VCaP (cell line): ENCODE measurements around the gene ZNF605.
A peak's percentile ranks its signal among the peaks of the same experiment; 100 is the strongest.
"Not testable (repeated sequence)": the region's sequence is repeated elsewhere in the genome, so short reads cannot be mapped to it uniquely, and the experiment has no call there.

Source experiments
- H3K27ac ChIP-seq: fragments of 450-650 bp; 2 replicates; pipeline ENCODE4 v1.5.1; 2017
- CTCF ChIP-seq: fragments of 450-650 bp; conservative IDR thresholded peaks from 2 replicates; pipeline ENCODE4 v1.5.1; 2017; ENCODE audit warnings: mild to moderate bottlenecking, moderate library complexity

Gene ZNF605

DNA sequence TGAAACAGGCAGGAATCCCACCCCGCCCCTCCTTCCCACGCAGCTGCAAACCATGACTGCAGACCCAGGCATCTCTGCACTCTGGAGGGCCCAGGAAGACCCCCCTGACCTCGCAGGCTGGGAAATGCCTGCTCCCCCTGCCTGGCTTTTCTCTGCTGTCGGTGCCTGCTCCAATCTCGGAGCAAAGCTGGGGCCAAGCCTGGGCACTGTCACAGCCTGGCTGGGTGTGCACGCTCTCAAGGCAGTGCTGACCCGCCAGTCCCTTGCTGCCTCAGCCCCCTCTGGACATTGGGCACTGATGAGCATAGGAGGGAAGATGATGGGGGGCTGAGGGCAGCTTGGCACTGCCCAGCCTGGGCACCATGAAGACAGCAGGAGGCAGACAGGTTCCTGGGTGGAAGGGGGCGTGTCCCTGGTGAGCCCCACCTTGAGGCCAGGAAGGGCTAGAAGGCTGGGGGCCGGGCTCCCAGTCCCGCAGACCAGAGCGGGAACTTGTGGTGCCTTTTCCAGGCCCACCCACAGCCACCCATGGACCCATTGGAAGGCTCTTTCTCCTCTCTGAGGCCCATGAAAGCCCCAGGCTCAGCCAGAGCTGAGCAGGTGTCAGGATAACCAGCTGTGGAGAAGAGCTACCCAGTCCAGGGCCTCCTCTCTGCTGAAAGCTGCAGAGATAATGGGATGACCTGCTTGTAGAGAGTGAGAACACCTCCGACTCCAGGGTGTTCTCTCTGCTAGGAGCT is 10.7 kb upstream of the ZNF605 start:
- no peak for TF ChIP-seq CTCF
- H3K27ac ChIP-seq, result no peak overlapping the region

DNA sequence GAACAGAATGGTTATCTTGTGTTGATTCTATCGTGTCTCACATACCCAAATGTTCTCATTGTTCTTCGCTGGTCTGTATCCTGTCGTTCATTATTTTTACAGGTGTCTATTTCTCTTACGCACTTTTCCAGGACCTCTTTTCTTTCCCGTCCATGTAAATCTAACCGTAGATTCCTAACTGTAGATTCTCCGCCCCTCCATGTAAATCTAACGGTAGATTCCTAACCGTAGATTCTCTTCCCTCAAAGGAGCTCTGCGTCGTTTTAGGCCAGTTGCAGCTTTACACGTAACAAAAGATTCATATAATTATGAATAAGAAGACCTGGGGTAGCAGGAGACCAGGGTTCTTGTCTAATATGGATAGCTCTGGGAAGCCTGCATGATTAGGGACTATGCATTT is 9.7 kb upstream of the ZNF605 start:
- no peak for TF ChIP-seq CTCF
- H3K27ac ChIP-seq, result no peak overlapping the region

- not testable (repeated sequence) for H3K27ac ChIP-seq
- peak; percentile 58 for TF ChIP-seq CTCF
These were observed 7.8 kb upstream of the ZNF605 start for GRCh38 chr12:132963947-132964346.

- not testable (repeated sequence) for H3K27ac ChIP-seq
These were observed 5.7 kb upstream of the ZNF605 start for GRCh38 chr12:132961790-132962189.

GRCh38 chr12:132955094-132956010 is 754 bp downstream of the ZNF605 start:
- peak overlapping the region; percentile 94 for H3K27ac ChIP-seq
- TF ChIP-seq CTCF, result no peak

DNA sequence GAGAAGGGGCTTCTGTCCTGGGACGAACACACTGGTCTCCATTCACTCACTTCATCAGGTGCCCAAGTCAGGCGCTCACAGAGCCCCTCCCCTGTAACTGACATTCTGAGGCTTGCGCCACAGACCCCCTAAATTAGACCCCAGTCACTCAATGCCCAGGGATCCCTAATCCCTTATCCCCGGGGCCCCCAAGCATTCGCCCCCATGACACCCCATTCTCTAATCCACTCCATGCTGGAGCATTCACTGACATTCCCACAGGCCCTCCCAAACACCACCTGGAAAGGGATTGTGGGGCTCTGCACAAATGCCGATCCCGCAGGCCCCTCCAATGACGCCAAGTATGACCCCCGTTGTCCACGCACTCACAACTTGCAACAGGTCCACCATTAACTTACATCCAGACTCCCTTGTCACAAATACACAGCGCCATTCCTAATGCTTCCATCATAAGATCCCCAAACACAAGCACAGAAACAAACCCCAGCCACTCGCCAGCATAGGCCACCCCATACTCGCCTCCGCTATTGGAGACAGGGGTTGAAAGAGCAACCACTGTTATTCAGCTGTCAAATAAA is 1.5 kb downstream of the ZNF605 start:
- TF ChIP-seq CTCF, result no peak
- H3K27ac ChIP-seq, result peak overlapping the region; percentile 94

DNA sequence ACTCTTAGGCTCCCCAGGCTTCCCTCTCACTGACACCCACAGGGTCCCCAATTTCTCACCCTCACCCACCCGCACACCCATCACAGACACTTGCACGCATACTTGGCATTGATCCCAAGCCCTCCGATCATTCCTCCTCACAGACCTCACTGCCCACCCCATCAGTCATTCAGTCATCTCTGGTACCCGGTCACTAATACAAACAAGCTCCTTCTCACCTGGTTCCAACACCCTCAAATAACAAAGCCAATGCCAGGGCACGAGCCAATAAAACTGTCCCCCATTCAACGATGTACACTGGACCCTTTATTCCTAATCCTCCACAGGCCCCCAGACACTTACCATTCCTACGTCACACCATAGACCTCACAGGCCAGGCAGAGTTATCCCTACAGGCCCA is 2.3 kb downstream of the ZNF605 start:
- TF ChIP-seq CTCF, result no peak

DNA sequence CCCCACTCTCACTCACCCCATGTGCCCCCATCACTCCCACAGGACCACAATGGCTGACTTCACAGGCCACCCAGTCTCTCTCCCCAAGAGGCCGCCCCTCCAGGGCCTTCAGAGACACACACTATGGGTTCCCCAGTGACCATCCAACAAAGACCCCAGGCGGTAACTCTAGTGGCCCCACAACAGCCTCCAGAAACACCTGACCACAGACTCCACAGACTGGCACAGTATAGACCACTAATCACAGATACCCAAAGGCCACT is 3.0 kb downstream of the ZNF605 start:
- no peak for TF ChIP-seq CTCF

More for the DNA sequence above, 2.3 kb downstream of the ZNF605 start:
- H3K27ac ChIP-seq, result no peak overlapping the region

More for the DNA sequence above, 3.0 kb downstream of the ZNF605 start:
- H3K27ac ChIP-seq, result no peak overlapping the region
